ENCODE measurements around the gene PDE11A. TPM values are rescaled to one million over a fixed set of nuclear protein-coding genes. Genes with fewer than 3 reads are reported as not detected.

PDE11A gene
- total and polyA plus RNA-seq, 2 of the 13 experiments (the other 11 are each of a cell fraction or from before 2014, with no cell fraction given) = 1.2 to 1.7 TPM

- TF ChIP-seq ZMYM3 (CRISPR knock-in tag; IDR thresholded peaks at IDR 0.05) (no peak), ZNF335 (CRISPR knock-in tag; IDR thresholded peaks at IDR 0.05) (no peak), ATRX (CRISPR knock-in tag; IDR thresholded peaks at IDR 0.05; ENCODE audit: borderline replicate concordance) (no peak), AGO2 (optimal IDR thresholded peaks at IDR 0.05; ENCODE audit: low read depth, low read length) (no peak), TMF1 (CRISPR knock-in tag; IDR thresholded peaks at IDR 0.05; ENCODE audit: low read depth) (no peak), NONO (IDR thresholded peaks at IDR 0.05) (no peak), NONO (CRISPR knock-in tag; conservative IDR thresholded peaks at IDR 0.05) (no peak), ZNF710 (CRISPR knock-in tag; IDR thresholded peaks at IDR 0.05; ENCODE audit: borderline replicate concordance) (no peak), MAZ (IDR thresholded peaks at IDR 0.05; ENCODE audit: borderline replicate concordance, low read depth, low read length) (no peak), MAZ (CRISPR knock-in tag; IDR thresholded peaks at IDR 0.05; ENCODE audit: low read depth) (peak; percentile 52; the same call in 1 of the 2 replicates), TEAD3 (CRISPR knock-in tag; optimal IDR thresholded peaks at IDR 0.05; ENCODE audit: borderline replicate concordance) (peak; percentile 51), KDM5A (IDR thresholded peaks at IDR 0.05; ENCODE audit: borderline replicate concordance, low read length) (no peak), PCBP2 (optimal IDR thresholded peaks at IDR 0.05; ENCODE audit: low read depth, low read length, poor library complexity, severe bottlenecking) (no peak), UBTF (CRISPR knock-in tag; IDR thresholded peaks at IDR 0.05) (no peak), ZNF782 (CRISPR knock-in tag; IDR thresholded peaks at IDR 0.05; ENCODE audit: borderline replicate concordance) (peak; percentile 38; the same call in 1 of the 2 replicates), ZNF678 (CRISPR knock-in tag; IDR thresholded peaks at IDR 0.05) (no peak), MED1 (CRISPR knock-in tag; IDR thresholded peaks at IDR 0.05) (no peak), MBD4 (IDR thresholded peaks at IDR 0.05; ENCODE audit: borderline replicate concordance, low read length) (no peak), ZNF615 (CRISPR knock-in tag; IDR thresholded peaks at IDR 0.05; ENCODE audit: borderline replicate concordance) (no peak)
- TF ChIP-seq, protein P1, sequence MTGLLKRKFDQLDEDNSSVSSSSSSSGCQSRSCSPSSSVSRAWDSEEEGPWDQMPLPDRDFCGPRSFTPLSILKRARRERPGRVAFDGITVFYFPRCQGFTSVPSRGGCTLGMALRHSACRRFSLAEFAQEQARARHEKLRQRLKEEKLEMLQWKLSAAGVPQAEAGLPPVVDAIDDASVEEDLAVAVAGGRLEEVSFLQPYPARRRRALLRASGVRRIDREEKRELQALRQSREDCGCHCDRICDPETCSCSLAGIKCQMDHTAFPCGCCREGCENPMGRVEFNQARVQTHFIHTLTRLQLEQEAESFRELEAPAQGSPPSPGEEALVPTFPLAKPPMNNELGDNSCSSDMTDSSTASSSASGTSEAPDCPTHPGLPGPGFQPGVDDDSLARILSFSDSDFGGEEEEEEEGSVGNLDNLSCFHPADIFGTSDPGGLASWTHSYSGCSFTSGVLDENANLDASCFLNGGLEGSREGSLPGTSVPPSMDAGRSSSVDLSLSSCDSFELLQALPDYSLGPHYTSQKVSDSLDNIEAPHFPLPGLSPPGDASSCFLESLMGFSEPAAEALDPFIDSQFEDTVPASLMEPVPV (CRISPR knock-in tag; IDR thresholded peaks at IDR 0.05) = peak; percentile 40; the same call in 1 of the 2 replicates
- TF ChIP-seq, protein P2, sequence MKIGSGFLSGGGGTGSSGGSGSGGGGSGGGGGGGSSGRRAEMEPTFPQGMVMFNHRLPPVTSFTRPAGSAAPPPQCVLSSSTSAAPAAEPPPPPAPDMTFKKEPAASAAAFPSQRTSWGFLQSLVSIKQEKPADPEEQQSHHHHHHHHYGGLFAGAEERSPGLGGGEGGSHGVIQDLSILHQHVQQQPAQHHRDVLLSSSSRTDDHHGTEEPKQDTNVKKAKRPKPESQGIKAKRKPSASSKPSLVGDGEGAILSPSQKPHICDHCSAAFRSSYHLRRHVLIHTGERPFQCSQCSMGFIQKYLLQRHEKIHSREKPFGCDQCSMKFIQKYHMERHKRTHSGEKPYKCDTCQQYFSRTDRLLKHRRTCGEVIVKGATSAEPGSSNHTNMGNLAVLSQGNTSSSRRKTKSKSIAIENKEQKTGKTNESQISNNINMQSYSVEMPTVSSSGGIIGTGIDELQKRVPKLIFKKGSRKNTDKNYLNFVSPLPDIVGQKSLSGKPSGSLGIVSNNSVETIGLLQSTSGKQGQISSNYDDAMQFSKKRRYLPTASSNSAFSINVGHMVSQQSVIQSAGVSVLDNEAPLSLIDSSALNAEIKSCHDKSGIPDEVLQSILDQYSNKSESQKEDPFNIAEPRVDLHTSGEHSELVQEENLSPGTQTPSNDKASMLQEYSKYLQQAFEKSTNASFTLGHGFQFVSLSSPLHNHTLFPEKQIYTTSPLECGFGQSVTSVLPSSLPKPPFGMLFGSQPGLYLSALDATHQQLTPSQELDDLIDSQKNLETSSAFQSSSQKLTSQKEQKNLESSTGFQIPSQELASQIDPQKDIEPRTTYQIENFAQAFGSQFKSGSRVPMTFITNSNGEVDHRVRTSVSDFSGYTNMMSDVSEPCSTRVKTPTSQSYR (CRISPR knock-in tag; IDR thresholded peaks at IDR 0.05; ENCODE audit: borderline replicate concordance) = no peak
Measured at GRCh38 chr2:177763531-177764265, 308.9 kb downstream of the PDE11A start (continued).
